ENCODE measurements around the gene SPRED1.

Gene SPRED1

GRCh38 chr15:38211811-38212210 is 40.8 kb upstream of the SPRED1 start:
- no peak for DNase-seq (ENCODE audit: low read depth)
- no peak for TF ChIP-seq CTCF (conservative IDR thresholded peaks at IDR 0.05; ENCODE audit: low read depth, low read length)
- H3K4me3 ChIP-seq (ENCODE audit: low read length): no peak overlapping the region

- TF ChIP-seq CTCF (conservative IDR thresholded peaks at IDR 0.05; ENCODE audit: low read depth, low read length): no peak
- DNase-seq (ENCODE audit: low read depth): no peak
- H3K4me3 ChIP-seq (ENCODE audit: low read length): no peak overlapping the region
These were observed 39.8 kb upstream of the SPRED1 start for GRCh38 chr15:38212729-38213351.

GRCh38 chr15:38213356-38213755 is 39.3 kb upstream of the SPRED1 start:
- no peak for TF ChIP-seq CTCF (conservative IDR thresholded peaks at IDR 0.05; ENCODE audit: low read depth, low read length)
- no peak overlapping the region for H3K4me3 ChIP-seq (ENCODE audit: low read length)
- no peak for DNase-seq (ENCODE audit: low read depth)

GRCh38 chr15:38215707-38216106 is 36.9 kb upstream of the SPRED1 start:
- DNase-seq (ENCODE audit: low read depth): no peak
- no peak overlapping the region for H3K4me3 ChIP-seq (ENCODE audit: low read length)
- TF ChIP-seq CTCF (conservative IDR thresholded peaks at IDR 0.05; ENCODE audit: low read depth, low read length): no peak

- DNase-seq (ENCODE audit: low read depth): no peak
- no peak overlapping the region for H3K4me3 ChIP-seq (ENCODE audit: low read length)
- TF ChIP-seq CTCF (conservative IDR thresholded peaks at IDR 0.05; ENCODE audit: low read depth, low read length): no peak
These were observed 35.9 kb upstream of the SPRED1 start for GRCh38 chr15:38216763-38217162.

- DNase-seq (ENCODE audit: low read depth): peak; percentile 75
These were observed 35.4 kb upstream of the SPRED1 start for GRCh38 chr15:38217191-38217595.

More at GRCh38 chr15:38217191-38217595, 35.4 kb upstream of the SPRED1 start:
- no peak overlapping the region for H3K4me3 ChIP-seq (ENCODE audit: low read length)
- TF ChIP-seq CTCF (conservative IDR thresholded peaks at IDR 0.05; ENCODE audit: low read depth, low read length): no peak
